HG02798 (cell line): ENCODE results near the gene HSPB9.
"Not testable (repeated sequence)": the region's sequence is repeated elsewhere in the genome, so short reads cannot be mapped to it uniquely, and the experiment has no call there.

Experiments used
- ATAC-seq: cut with Tn5 transposase; IDR thresholded peaks from one replicate; pipeline ENCODE4 v1.9.1; 2021; ENCODE audit warnings: mild to moderate bottlenecking; ENCODE audit not compliant: unreplicated experiment, poor library complexity

The HSPB9 gene

GRCh38 chr17:42138749-42139492, 16.3 kb downstream of the HSPB9 start:
- no peak for ATAC-seq

DNA sequence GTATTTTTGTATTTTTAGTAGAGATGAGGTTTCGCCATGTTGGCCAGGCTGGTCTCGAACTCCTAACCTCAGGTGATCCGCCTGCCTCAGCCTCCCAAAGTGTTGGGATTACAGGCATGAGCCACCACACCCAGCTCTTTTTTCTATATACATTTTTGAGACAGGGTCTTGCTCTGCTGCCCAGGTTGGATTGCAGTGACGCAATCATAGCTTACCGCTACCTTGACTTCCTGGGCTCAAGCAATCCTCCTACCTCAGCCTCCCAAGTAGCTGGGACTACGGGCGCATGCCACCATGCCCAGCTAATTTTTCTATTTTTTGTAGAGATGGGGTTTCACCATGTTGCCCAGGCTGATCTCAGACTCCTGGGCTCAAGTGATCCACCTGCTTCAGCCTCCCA, 18.1 kb downstream of the HSPB9 start:
- not testable (repeated sequence) for ATAC-seq

DNA sequence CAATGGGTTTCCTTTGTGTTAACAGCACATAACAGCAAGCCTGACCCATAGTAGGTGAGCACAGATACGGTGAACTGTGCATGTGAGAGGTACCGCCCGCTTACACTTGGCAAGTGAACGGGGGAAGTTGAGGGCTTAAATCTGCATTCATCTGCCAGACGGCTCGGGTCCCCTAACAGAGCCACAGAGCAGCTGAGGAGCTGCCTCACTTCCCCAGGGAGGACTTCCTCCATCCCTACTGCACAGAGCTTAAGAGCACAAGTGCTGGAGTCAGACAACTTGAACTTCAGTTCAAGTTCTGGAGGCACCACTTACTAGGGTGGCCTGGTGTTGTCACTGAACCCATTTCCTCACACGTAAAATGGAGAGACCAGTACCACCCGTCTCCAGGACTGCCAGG, 18.8 kb downstream of the HSPB9 start:
- ATAC-seq: no peak

- no peak for ATAC-seq
These were observed 19.8 kb downstream of the HSPB9 start for GRCh38 chr17:42142371-42142896.

DNA sequence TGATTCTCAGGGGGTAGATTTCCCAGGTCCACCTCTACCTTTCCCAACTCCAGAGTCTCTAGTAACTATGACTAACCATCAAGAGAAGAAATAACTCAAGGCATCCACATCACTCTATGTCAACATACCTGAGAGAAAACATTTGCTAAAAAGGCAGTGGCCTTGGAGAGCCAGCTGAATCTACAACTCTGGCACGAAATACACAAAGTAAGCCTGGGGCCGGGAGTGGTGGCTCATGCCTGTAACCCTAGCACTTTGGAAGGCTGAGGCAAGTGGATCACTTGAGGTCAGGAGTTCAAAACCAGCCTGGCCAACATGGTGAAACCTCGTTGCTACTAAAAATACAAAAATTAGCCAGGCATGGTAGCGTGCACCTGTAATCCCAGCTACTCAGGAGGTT, 20.5 kb downstream of the HSPB9 start:
- not testable (repeated sequence) for ATAC-seq

GRCh38 chr17:42146911-42147607, 24.5 kb downstream of the HSPB9 start:
- ATAC-seq: no peak

GRCh38 chr17:42153919-42154742, 31.5 kb downstream of the HSPB9 start:
- no peak for ATAC-seq

DNA sequence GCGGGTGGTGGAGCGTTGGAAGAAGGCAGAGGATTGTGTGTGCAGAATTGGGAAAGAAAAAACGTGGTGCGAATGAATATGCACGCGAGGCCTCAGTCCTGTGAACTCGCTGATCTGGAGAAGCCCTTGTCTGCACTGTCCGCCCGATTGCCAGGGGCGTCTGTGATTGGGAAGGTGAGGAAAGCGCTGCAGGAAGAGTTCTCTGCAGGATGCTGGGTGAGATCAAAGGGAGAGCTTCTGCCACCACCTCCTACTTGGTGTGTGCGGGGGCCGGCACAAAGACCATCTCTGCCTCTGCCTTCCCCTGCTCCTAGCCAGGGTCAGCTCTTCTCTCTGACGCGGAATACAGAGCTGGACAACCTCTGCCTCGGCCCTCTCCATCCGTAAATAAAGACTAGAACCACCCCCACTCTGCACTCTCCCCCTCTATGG, 33.0 kb downstream of the HSPB9 start:
- ATAC-seq: no peak

DNA sequence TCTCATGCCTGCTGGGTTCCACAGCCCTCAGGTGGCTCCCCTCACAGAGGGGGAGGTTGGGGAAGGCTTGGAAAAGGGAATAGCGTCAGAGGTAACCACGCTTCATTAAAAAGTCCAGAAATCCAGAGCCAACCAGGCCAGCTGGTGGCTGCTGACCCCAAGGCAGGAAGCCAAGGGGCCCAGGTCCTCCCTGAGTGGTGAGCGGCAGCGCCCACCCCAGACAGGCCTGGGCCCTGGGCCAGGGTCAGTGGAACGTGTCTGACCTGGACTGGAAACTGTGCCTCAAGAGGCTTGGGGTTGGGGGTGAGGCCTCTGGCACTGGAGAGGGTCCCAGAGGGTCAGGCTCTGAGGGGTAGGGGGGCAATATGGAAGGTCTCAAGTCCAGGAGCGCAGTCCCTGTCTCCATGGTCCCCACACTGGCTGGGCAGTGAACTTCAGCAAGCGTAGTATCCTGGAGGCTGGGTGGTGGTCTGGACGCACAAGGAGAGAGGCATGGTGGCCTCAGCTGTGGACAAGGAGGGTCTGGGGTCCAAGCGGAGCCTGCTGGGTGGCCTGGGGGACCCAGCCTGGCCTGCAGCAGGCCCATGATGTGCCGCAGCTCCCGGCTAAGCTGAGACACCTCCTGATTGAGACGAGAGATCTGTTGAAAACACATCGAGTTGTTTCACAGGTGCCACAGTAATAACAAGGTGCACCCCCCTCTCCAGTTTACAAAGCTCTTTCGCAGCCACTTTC, 37.4 kb downstream of the HSPB9 start:
- ATAC-seq: no peak

DNA sequence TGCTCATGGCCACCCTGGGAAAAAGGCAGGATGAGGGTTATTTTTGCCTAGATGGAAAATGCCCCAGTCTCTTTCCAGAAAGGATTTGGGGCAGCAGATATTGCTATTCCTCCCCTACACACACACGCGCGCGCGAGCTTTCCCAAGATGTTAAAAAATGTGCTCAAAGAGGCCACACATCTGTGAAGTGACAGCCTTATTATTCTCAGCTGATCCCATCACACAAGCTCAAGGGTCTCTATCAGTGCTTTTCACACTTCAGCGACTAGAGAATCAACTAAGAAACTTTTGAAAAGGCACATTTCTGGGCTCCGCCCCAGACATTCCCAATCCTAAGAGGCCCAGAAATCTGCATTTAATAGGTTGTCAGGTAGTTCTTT, 37.9 kb downstream of the HSPB9 start:
- no peak for ATAC-seq

DNA sequence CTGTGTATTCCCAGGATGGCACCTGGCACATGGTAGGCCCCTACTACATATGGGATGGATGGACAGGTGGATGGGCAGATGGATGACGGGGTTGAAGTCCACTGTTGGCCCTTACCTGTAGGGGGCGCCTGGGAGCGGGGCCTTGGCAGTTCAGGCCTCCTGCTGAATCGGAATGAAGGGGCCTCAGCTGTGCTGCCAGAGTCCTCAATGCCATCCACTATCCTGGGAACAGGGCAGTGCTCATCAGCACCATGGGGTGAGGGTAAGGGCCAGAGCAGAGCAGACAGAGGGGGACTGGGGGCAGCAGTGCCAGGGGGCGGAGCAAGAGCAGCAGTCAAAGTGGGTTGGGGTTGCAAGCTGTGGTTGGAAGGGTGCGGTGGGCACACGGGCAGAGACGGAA, 40.5 kb downstream of the HSPB9 start:
- no peak for ATAC-seq

DNA sequence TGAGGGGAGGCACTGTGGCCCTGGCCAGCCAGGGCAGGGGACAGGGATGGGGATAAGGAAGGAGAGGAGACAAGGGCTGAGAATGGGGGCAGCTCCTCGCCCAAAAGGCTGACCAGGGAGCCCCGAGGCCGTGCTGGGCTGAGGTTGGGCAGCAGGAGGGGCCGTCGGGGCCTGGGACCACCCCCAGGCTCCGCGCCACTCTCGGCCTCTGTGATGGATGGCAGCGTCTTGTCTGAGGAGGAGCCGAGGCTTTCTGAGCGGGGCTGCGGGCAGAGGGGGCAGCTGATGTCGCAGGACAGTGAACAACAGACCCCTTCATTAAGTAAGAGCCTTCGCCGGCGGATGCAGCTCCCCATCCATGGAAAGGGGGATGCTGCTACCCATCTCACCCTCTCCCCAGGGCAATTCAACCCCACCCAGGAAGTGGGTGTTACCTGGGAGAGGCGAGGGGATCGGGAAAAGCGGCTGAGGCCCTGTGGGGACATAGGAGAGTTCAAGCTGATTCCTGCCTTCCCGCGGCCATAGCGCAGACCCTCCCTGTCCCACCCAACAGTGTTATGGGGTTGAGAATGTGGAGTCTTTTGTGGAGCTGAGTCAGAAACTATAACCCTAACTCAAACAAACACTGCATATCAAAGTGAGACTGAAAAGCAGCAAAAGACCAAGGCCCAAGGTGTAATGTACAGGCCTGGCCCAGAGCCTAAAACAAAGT, 41.2 kb downstream of the HSPB9 start:
- ATAC-seq: no peak

DNA sequence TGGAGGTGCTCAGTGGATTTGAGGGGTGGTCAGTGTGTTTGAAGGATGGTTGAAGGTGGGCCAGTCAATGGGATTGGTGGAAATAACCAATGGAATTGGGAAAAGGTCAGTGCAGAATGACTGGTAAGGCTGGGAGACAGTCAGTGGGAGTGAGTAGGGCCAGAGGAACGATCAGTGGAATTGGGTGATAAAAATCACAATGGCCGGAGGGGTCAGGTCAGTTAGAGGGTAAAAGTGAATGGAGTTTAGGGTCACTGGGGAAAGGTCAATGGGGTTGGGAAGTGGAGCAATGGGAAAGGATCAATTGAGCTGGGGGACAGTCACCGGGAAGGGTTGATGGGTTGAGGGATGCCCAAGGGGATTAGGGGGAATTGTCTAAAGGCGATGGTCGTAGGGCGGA, 43.1 kb downstream of the HSPB9 start:
- no peak for ATAC-seq

GRCh38 chr17:42166196-42166763, 43.7 kb downstream of the HSPB9 start:
- no peak for ATAC-seq

DNA sequence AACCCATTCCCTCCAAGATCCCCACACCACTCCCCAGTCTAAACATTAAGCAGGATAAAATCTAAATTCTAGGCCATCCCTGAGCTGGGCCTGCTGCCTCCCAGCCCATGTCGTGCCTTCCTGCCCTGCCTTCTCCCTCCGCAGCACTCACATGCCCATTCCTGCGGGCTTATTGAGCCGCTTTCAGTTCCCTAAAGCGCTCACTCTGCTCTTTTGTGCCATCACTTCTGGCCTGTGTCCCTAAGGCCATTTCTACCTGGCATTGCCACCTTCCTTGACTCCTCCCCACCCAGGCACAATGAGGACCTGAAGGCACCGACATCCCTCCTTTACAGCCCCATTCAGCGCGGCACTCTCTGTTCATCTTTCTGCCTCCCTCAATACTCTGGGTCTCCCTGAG, 45.2 kb downstream of the HSPB9 start:
- ATAC-seq: no peak

GRCh38 chr17:42169351-42169750, 46.7 kb downstream of the HSPB9 start:
- ATAC-seq: no peak

DNA sequence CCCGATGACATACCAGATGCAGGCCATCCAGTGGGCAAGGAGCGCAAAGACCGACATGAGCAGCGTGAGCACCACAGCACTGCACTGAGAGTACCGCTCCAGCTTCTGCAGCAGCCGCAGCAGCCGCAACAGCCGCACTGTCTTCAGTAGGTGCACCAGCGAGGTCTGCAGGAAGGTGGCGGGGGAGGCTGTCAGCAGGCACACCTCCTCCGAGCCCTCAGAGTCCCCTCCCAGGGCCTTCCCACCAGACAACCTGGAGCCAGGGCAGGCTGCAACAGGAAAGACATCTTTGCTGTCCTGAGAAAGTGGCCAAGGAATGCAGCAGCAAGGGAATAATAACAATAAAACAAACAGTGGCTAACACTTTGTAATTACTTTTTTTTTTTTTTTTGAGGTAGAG, 49.2 kb downstream of the HSPB9 start:
- no peak for ATAC-seq
